ENCODE data around the gene SERPINA12.

SERPINA12 gene

DNA sequence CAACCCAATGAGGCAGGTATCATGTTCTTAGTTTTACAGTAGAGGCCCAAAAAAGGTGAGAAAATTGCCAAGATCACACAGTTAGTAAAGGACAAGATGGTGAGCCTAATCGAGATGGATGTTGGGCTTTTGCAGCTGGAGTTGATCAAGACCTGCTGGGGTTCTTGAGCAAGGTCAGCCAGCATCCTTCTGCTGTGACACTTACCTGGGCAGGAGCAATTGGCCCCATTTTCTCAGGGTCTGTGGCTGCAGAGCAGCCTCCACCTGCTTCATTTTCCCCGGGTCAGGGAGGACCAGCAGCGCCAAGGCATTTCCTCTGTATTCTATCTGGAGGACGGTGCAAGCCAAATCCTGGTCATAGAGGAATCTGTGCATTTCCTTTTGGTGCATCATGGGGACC, 63.1 kb downstream of the SERPINA12 start:
- in situ Hi-C loops (cut with MboI; ENCODE audit: low sequenced_read_pairs, unreplicated experiment) = no loop called here
- TF ChIP-seq, protein P1, sequence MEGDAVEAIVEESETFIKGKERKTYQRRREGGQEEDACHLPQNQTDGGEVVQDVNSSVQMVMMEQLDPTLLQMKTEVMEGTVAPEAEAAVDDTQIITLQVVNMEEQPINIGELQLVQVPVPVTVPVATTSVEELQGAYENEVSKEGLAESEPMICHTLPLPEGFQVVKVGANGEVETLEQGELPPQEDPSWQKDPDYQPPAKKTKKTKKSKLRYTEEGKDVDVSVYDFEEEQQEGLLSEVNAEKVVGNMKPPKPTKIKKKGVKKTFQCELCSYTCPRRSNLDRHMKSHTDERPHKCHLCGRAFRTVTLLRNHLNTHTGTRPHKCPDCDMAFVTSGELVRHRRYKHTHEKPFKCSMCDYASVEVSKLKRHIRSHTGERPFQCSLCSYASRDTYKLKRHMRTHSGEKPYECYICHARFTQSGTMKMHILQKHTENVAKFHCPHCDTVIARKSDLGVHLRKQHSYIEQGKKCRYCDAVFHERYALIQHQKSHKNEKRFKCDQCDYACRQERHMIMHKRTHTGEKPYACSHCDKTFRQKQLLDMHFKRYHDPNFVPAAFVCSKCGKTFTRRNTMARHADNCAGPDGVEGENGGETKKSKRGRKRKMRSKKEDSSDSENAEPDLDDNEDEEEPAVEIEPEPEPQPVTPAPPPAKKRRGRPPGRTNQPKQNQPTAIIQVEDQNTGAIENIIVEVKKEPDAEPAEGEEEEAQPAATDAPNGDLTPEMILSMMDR (IDR thresholded peaks at IDR 0.05; ENCODE audit: borderline replicate concordance, control extremely low read depth, extremely low read depth, insufficient read depth, missing control alignments) = no peak

DNA sequence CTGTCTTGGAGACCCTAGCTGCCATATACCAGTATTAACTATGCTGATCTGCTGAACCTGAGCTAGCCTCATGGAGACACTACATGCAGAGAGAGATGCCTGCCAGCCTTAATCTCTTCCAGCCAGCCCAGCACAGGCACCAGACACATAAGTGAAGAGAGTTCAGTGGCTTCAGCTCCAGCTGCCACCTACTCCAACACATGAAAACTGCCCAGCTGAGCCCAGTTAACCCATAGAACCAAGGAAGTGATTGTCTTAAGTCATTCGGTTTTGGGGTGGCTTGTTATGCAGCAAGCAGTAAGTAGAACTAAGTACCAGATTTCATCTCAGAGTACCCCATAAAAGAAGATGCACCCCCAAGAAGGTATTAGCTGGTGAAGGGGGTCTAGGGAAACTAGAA, 64.3 kb downstream of the SERPINA12 start:
- TF ChIP-seq, protein P1 (IDR thresholded peaks at IDR 0.05; ENCODE audit: borderline replicate concordance, control extremely low read depth, extremely low read depth, insufficient read depth, missing control alignments) = no peak
- no peak for DNase-seq (ENCODE audit: low spot score)
- in situ Hi-C loops (cut with MboI; ENCODE audit: low sequenced_read_pairs, unreplicated experiment) = no loop called here

More for the DNA sequence above, 63.1 kb downstream of the SERPINA12 start:
- no peak for DNase-seq (ENCODE audit: low spot score)

DNA sequence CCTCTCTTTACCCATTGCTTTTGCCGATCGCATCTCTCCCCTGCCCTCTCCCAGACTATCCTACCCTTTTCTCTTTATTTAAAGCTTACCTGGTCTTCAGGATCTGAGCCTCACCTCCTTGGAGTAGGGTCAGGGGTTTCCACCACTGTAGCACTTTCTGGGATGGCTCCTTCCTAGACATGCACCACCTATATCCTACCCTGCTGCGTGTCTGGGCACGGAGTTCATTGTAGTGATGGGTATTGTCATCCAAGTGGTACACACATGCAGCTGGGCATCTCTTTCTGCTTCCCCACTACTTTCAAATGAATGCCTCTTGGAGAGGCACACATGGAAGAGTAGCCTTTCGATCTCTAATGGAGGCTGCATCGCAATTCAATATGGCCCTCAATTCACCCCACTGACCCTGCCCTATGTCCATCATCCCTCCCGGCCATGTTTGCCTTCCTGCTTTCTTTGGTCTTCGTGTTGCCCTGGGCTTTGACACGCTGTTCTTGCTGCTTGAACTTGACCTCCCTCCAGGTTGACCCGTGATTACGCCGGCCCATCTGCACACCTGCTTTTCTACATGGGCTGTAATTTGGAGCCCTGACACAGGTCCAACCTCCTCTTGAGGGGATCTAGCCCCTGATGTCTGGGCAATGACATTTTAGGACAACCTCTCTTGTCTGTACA, 67.6 kb downstream of the SERPINA12 start:
- in situ Hi-C loops (cut with MboI; ENCODE audit: low sequenced_read_pairs, unreplicated experiment) = no loop called here

DNA sequence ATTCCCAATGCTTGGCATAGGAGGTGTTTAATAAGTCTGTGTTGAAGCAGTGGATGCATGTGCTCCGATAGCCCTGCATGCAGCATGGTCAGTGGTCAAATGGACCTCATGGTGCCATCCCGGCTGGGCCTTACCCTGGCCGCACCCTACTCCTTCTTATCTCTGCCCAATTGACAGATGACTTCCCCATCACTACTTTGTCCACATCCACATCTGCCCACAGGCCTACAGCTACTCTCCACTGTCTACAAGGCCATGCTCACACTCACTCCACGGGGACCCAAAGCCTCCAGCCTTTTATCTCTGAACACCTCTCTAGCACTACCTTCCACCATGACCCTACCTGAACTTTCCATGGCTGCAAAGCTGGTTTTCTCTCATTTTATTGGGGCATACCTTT, 68.1 kb downstream of the SERPINA12 start:
- no peak for DNase-seq (ENCODE audit: low spot score)
- TF ChIP-seq, protein P1 (IDR thresholded peaks at IDR 0.05; ENCODE audit: borderline replicate concordance, control extremely low read depth, extremely low read depth, insufficient read depth, missing control alignments) = no peak
- in situ Hi-C loops (cut with MboI; ENCODE audit: low sequenced_read_pairs, unreplicated experiment) = no loop called here

More for the DNA sequence above, 67.6 kb downstream of the SERPINA12 start:
- TF ChIP-seq, protein P1 (IDR thresholded peaks at IDR 0.05; ENCODE audit: borderline replicate concordance, control extremely low read depth, extremely low read depth, insufficient read depth, missing control alignments) = no peak
- DNase-seq (ENCODE audit: low spot score) = no peak

DNA sequence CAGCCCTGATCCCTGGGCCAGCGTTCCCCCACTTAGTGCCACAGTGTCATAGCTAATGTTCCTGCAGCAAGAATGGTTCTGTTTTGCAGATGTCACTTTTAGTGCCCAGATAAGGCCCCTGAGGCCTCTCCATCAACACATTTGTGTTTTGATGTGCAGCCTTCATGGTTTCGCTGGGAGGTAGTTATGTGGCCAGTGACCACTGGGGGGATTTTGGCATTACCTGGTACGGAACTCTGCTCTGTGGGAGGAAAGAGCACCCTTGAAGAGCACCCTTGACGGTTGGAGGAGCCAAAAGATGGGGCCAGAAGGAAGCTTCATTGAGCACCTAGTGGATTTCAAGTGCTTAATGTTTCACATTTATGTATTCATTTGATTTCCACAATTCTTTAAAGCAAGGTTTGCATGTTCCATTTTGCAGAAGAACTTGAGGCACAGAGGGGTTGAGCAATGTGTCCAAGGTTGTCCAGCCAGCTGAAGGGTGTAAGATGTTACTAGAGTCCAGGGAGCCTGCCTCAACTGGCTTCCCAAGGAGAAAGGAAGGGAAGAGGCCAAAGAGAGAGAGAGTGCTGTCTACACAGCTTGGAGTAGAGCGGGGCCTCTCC, 69.7 kb downstream of the SERPINA12 start:
- DNase-seq (ENCODE audit: low spot score) = no peak
- TF ChIP-seq, protein P1 (IDR thresholded peaks at IDR 0.05; ENCODE audit: borderline replicate concordance, control extremely low read depth, extremely low read depth, insufficient read depth, missing control alignments) = no peak
- in situ Hi-C loops (cut with MboI; ENCODE audit: low sequenced_read_pairs, unreplicated experiment) = loop anchor here (10.0 kb wide), 1 partner anchor 115 kb away; no protein-coding TSS in a partner anchor
